OCI-LY1 (cell line): ENCODE measurements around the gene MAML2.

Source experiments
- H2AFZ ChIP-seq: fragments of 200-600 bp; sonication (generic), shearing (Covaris generic); 2 replicates; pipeline ENCODE4 v1.6.0; 2014; ENCODE audit warnings: antibody characterized with exemption, mild to moderate bottlenecking, low read length
- H3F3A ChIP-seq: fragments of 200-600 bp; sonication (generic), shearing (Covaris generic); 2 replicates; pipeline ENCODE4 v1.6.0; 2014; ENCODE audit warnings: mild to moderate bottlenecking, antibody characterized with exemption, low read length, moderate library complexity; ENCODE audit not compliant: insufficient read depth
- H3K27ac ChIP-seq: fragments of 200-600 bp; sonication (generic); 2 replicates; pipeline ENCODE4 v1.5.1; 2014; ENCODE audit warnings: low read length, mixed run types, mild to moderate bottlenecking, low read depth; ENCODE audit not compliant: poor library complexity, severe bottlenecking
- H3K27me3 ChIP-seq: fragments of 200-600 bp; sonication (generic); 2 replicates; pipeline ENCODE4 v1.6.0; 2014; ENCODE audit warnings: antibody characterized with exemption, mild to moderate bottlenecking, low read length, moderate library complexity; ENCODE audit not compliant: insufficient read depth
- H3K36me3 ChIP-seq: fragments of 200-600 bp; sonication (generic); 2 replicates; pipeline ENCODE4 v1.6.1; 2014; ENCODE audit warnings: mild to moderate bottlenecking, antibody characterized with exemption, low read length, moderate library complexity, mixed read lengths; ENCODE audit not compliant: insufficient read depth
- H3K4me1 ChIP-seq: fragments of 200-600 bp; sonication (generic); 2 replicates; pipeline ENCODE4 v1.5.1; 2014; ENCODE audit warnings: mild to moderate bottlenecking, low read length, moderate library complexity; ENCODE audit not compliant: insufficient read depth, severe bottlenecking
- H3K4me2 ChIP-seq: fragments of 200-600 bp; sonication (generic), shearing (Covaris generic); 2 replicates; pipeline ENCODE4 v1.6.1; 2014; ENCODE audit warnings: low read length
- H3K4me3 ChIP-seq: fragments of 200-600 bp; sonication (generic); 2 replicates; pipeline ENCODE4 v1.5.1; 2014; ENCODE audit warnings: low read length, low read depth, mild to moderate bottlenecking, mixed read lengths; ENCODE audit not compliant: poor library complexity, severe bottlenecking
- H3K79me2 ChIP-seq: fragments of 200-600 bp; shearing (Covaris generic); 2 replicates; pipeline ENCODE4 v1.6.1; 2016; ENCODE audit warnings: mixed run types, low read length, mixed read lengths; ENCODE audit not compliant: insufficient read depth
- H3K9ac ChIP-seq: fragments of 200-600 bp; sonication (generic), shearing (Covaris generic); 2 replicates; pipeline ENCODE4 v1.6.1; 2014; ENCODE audit warnings: mild to moderate bottlenecking, low read length, mixed read lengths
- H3K9me2 ChIP-seq: fragments of 200-600 bp; sonication (generic), shearing (Covaris generic); 2 replicates; pipeline ENCODE4 v1.6.1; 2014; ENCODE audit warnings: low read depth, mild to moderate bottlenecking, low read length, mixed read lengths
- H3K9me3 ChIP-seq: fragments of 200-600 bp; shearing (Covaris generic); 2 replicates; pipeline ENCODE4 v1.6.1; 2014; ENCODE audit warnings: low read length, mixed read lengths
- H4K20me1 ChIP-seq: fragments of 200-600 bp; sonication (generic), shearing (Covaris generic); 2 replicates; pipeline ENCODE4 v1.6.0; 2016; ENCODE audit warnings: mild to moderate bottlenecking, low read length; ENCODE audit not compliant: insufficient read depth
- CTCF ChIP-seq: fragments of 200-600 bp; sonication (generic), shearing (Covaris generic); IDR thresholded peaks from 2 replicates; pipeline ENCODE4 v1.5.1; 2017; ENCODE audit warnings: mild to moderate bottlenecking, antibody characterized with exemption, low read length, moderate library complexity, mixed read lengths
- EZH2 ChIP-seq: fragments of 200-600 bp; sonication (generic), shearing (Covaris generic); IDR thresholded peaks from 2 replicates; pipeline ENCODE4 v1.8.0; 2017; ENCODE audit warnings: borderline replicate concordance, mixed run types, mild to moderate bottlenecking, antibody characterized with exemption, low read length, moderate library complexity, mixed read lengths

Gene MAML2

GRCh38 chr11:96105944-96106343 lies 237.1 kb downstream of the MAML2 start:
- no peak overlapping the region for H3K4me2 ChIP-seq
- no peaks in the 10 kb centered on the region for H3K36me3 ChIP-seq
- H3K9ac ChIP-seq, result no peak overlapping the region
- no peaks in the 10 kb centered on the region for H3K27me3 ChIP-seq
- no peak overlapping the region for H3K27ac ChIP-seq
- no peaks in the 10 kb centered on the region for H4K20me1 ChIP-seq
- TF ChIP-seq EZH2 (no peak), CTCF (no peak)
- H3K9me3 ChIP-seq, result no peaks in the 10 kb centered on the region
- H2AFZ ChIP-seq, result no peak overlapping the region
- H3K79me2 ChIP-seq, result no peaks in the 10 kb centered on the region
- H3K9me2 ChIP-seq, result no peaks in the 10 kb centered on the region
- no peak overlapping the region for H3K4me3 ChIP-seq
- no peaks in the 10 kb centered on the region for H3F3A ChIP-seq
- no peaks in the 10 kb centered on the region for H3K4me1 ChIP-seq

GRCh38 chr11:96105197-96105895 lies 237.6 kb downstream of the MAML2 start:
- Histone ChIP-seq H4K20me1 (no peaks in the 10 kb centered on the region), H2AFZ (no peak overlapping the region), H3K4me1 (no peaks in the 10 kb centered on the region), H3K27ac (no peak overlapping the region), H3F3A (no peaks in the 10 kb centered on the region), H3K4me2 (no peak overlapping the region), H3K27me3 (no peaks in the 10 kb centered on the region), H3K79me2 (no peaks in the 10 kb centered on the region), H3K9ac (no peak overlapping the region), H3K9me3 (no peaks in the 10 kb centered on the region), H3K36me3 (no peaks in the 10 kb centered on the region), H3K4me3 (no peak overlapping the region), H3K9me2 (no peaks in the 10 kb centered on the region)
- TF ChIP-seq EZH2 (no peak), CTCF (no peak)

- no peak overlapping the region for H2AFZ ChIP-seq
- no peaks in the 10 kb centered on the region for H3K9me2 ChIP-seq
- TF ChIP-seq CTCF, result no peak
- no peak for TF ChIP-seq EZH2
- no peaks in the 10 kb centered on the region for H3K36me3 ChIP-seq
- no peaks in the 10 kb centered on the region for H3K9me3 ChIP-seq
- no peaks in the 10 kb centered on the region for H3F3A ChIP-seq
- no peaks in the 10 kb centered on the region for H3K27me3 ChIP-seq
- H4K20me1 ChIP-seq, result no peaks in the 10 kb centered on the region
- no peak overlapping the region for H3K4me3 ChIP-seq
- no peak overlapping the region for H3K9ac ChIP-seq
- H3K4me1 ChIP-seq, result no peaks in the 10 kb centered on the region
- H3K4me2 ChIP-seq, result no peak overlapping the region
- H3K27ac ChIP-seq, result no peak overlapping the region
- H3K79me2 ChIP-seq, result no peaks in the 10 kb centered on the region
Measured at GRCh38 chr11:96104496-96104895, 238.5 kb downstream of the MAML2 start.
